HepG2 (cell line): ENCODE measurements around the gene SMIM13. TPM values are rescaled to one million over a fixed set of nuclear protein-coding genes. Genes with fewer than 3 reads are reported as not detected.

Source experiments
- AGO1 ChIP-seq: fragments of 200-400 bp; formaldehyde crosslinking; IDR thresholded peaks from 2 replicates; pipeline ENCODE4 v1.6.1; 2017; ENCODE audit warnings: mild to moderate bottlenecking, low read depth, low read length, moderate library complexity; ENCODE audit not compliant: poor library complexity, severe bottlenecking
- BRCA1 ChIP-seq: sonication (generic); formaldehyde crosslinking; IDR thresholded peaks from 2 replicates; pipeline ENCODE4 v1.4.0; 2020; ENCODE audit warnings: missing genetic modification reagents
- ETV5 ChIP-seq: IDR thresholded peaks from 2 replicates; pipeline ENCODE4 v1.6.1; 2018; ENCODE audit warnings: missing biosample characterization, missing genetic modification reagents, inconsistent platforms, borderline replicate concordance
- GATA4 ChIP-seq: sonication (generic); IDR thresholded peaks from 2 replicates; pipeline ENCODE4 v1.6.1; 2016; ENCODE audit warnings: antibody characterized with exemption, low read depth, borderline replicate concordance
- GLMP ChIP-seq: sonication (generic); formaldehyde crosslinking; IDR thresholded peaks from 2 replicates; pipeline ENCODE4 v1.9.0; 2021; ENCODE audit warnings: missing genetic modification reagents, mild to moderate bottlenecking, borderline replicate concordance
- HNRNPK ChIP-seq: fragments of 200-400 bp; formaldehyde crosslinking; IDR thresholded peaks from 2 replicates; pipeline ENCODE4 v1.6.1; 2018; ENCODE audit warnings: low read length, low read depth, moderate library complexity, mild to moderate bottlenecking; ENCODE audit not compliant: poor library complexity, severe bottlenecking
- HOXA3 ChIP-seq: sonication (generic); formaldehyde crosslinking; IDR thresholded peaks from 2 replicates; pipeline ENCODE4 v1.5.0; 2020; ENCODE audit warnings: missing genetic modification reagents
- IRX3 ChIP-seq: sonication (generic); formaldehyde crosslinking; IDR thresholded peaks from 2 replicates; pipeline ENCODE4 v1.8.1; 2023; ENCODE audit warnings: mild to moderate bottlenecking, low read depth, missing genetic modification reagents, borderline replicate concordance
- MYC ChIP-seq: sonication (generic); formaldehyde crosslinking; IDR thresholded peaks from 2 replicates; pipeline ENCODE4 v1.9.0; 2021; ENCODE audit warnings: missing genetic modification reagents, borderline replicate concordance
- TBL1XR1 ChIP-seq: fragments of 150-350 bp; IDR thresholded peaks from 2 replicates; pipeline ENCODE4 v1.6.1; 2014; ENCODE audit warnings: borderline replicate concordance, low read length; ENCODE audit not compliant: partially characterized antibody
- THAP7 ChIP-seq: sonication (generic); formaldehyde crosslinking; IDR thresholded peaks from 2 replicates; pipeline ENCODE4 v1.8.1; 2023; ENCODE audit warnings: mild to moderate bottlenecking, missing genetic modification reagents
- XRCC5 ChIP-seq: fragments of 200-400 bp; formaldehyde crosslinking; optimal IDR thresholded peaks from 2 replicates; pipeline ENCODE3; 2017; ENCODE audit warnings: mild to moderate bottlenecking, low read length
- ZBTB46 ChIP-seq: sonication (generic); formaldehyde crosslinking; IDR thresholded peaks from 2 replicates; pipeline ENCODE4 v1.4.0; 2020; ENCODE audit warnings: mild to moderate bottlenecking, missing genetic modification reagents, borderline replicate concordance
- ZNF335 ChIP-seq: sonication (generic); formaldehyde crosslinking; IDR thresholded peaks from 2 replicates; pipeline ENCODE4 v1.4.0; 2020; ENCODE audit warnings: missing genetic modification reagents
- ZNF589 ChIP-seq: sonication (generic); formaldehyde crosslinking; conservative IDR thresholded peaks from 2 replicates; pipeline ENCODE4 v1.8.0; 2022; ENCODE audit warnings: mild to moderate bottlenecking, moderate library complexity, missing genetic modification reagents
- ZNF607 ChIP-seq: sonication (generic); formaldehyde crosslinking; IDR thresholded peaks from 2 replicates; pipeline ENCODE4 v1.5.1; 2020; ENCODE audit warnings: missing genetic modification reagents, mild to moderate bottlenecking, borderline replicate concordance
- ZNF629 ChIP-seq: sonication (generic); formaldehyde crosslinking; conservative IDR thresholded peaks from 2 replicates; pipeline ENCODE4 v1.5.0; 2020; ENCODE audit warnings: missing genetic modification reagents
- ZNF703 ChIP-seq: sonication (generic); formaldehyde crosslinking; IDR thresholded peaks from 2 replicates; pipeline ENCODE4 v1.5.1; 2020; ENCODE audit warnings: missing genetic modification reagents, mild to moderate bottlenecking, moderate library complexity, borderline replicate concordance
- ZNF746 ChIP-seq: sonication (generic); formaldehyde crosslinking; IDR thresholded peaks from 2 replicates; pipeline ENCODE4 v1.8.0; 2022; ENCODE audit warnings: mild to moderate bottlenecking, missing genetic modification reagents
- ZZZ3 ChIP-seq: sonication (generic); formaldehyde crosslinking; IDR thresholded peaks from 2 replicates; pipeline ENCODE4 v1.4.0; 2020; ENCODE audit warnings: missing genetic modification reagents, mild to moderate bottlenecking, borderline replicate concordance
- polyA plus RNA-seq, 8 experiments: library from polyadenylated mRNA; depleted of rRNA in 3 of 8; stranded (reverse) in 7 of 8; unstranded in 1 of 8; fragments of >200 nt; fragmentation: Illumina TruSeq in 4 of 8; extraction: Trizol in 4 of 8; gene quantifications; 2 replicates each; pipeline versions ENCODE4 v1.2.1 to v1.2.3, GENCODE V29; 2011 to 2016; ENCODE audit warnings: low read depth in 4 of 8, missing spikeins in 1 of 8, mixed read lengths in 1 of 8; ENCODE audit not compliant: insufficient read depth in 1 of 8
- total RNA-seq, 5 experiments: library from RNA; depleted of rRNA; stranded (reverse); fragments of >200 nt; fragmentation: Illumina TruSeq; extraction: Trizol; gene quantifications; 2 replicates each; pipeline ENCODE4 v1.2.3, GENCODE V29; 2016; ENCODE audit warnings: low read depth in 1 of 5
- TF ChIP-seq, protein P1 (sequence below): sonication (generic); formaldehyde crosslinking; IDR thresholded peaks from 2 replicates; pipeline ENCODE4 v1.4.0; 2020; ENCODE audit warnings: missing genetic modification reagents, mild to moderate bottlenecking, borderline replicate concordance

Gene SMIM13
- total and polyA plus RNA-seq, 2 of the 13 experiments (the other 11 are each of a cell fraction or from before 2014, with no cell fraction given), result 2.7 to 10.2 TPM

DNA sequence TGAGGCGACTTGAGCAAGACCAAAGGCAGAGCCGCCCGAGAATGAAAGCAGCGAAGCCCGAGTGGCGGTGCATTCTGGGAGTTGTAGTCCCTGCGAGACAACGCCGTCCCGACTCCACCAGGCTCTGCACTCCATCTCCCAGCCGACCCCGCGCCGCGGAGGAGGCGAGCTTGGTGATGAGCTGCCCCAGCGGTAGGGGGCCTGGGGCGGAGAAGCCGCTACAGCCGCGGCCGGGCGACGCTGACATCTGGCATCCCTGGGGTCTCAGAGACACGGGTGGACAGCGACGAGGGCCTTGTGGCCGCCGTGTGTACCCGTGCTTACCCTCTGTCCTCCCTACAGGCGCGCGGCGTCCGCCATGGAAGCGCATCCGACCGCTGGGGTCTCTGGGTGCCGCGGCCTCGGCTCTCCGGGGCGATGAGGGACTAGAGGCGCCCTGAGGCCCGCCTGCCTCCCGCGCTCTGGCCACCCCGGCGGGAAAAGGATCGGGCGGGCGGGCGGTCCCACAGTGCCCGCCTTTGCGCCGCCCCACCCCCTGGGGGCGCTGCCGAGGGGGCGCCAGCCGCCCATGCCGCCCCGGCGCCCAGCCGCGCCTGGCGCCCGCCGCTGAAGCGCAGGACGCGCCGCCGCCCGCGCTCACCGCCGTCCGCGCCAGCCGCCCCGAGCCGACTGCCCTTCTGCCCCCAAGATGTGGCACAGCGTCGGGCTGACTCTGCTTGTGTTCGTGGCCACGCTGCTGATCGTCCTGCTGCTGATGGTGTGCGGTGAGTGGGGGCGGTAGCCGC, at the start of gene SMIM13 (continued):
- peak; percentile 86; the same call in 1 of the 2 replicates for TF ChIP-seq IRX3 (CRISPR knock-in tag)
- 0 out of 2 replicates have a peak, but pooled peaks have one; percentile 18 for TF ChIP-seq BRCA1 (CRISPR knock-in tag)
- peak; percentile 84 for TF ChIP-seq XRCC5
- TF ChIP-seq GATA4, result peak; percentile 62; the same call in 1 of the 2 replicates
- TF ChIP-seq TBL1XR1, result peak; percentile 60
- TF ChIP-seq ETV5 (CRISPR knock-in tag), result peak; percentile 48
- TF ChIP-seq GLMP (CRISPR knock-in tag), result no peak; the same call in 1 of the 2 replicates
- peak; percentile 90; the same call in 1 of the 2 replicates for TF ChIP-seq ZNF589 (CRISPR knock-in tag)
- peak; percentile 95 for TF ChIP-seq THAP7
- peak; percentile 98 for TF ChIP-seq ZNF335
- 0 out of 2 replicates have a peak, but pooled peaks have one; percentile 24 for TF ChIP-seq ZBTB46 (CRISPR knock-in tag)
- TF ChIP-seq ZNF629 (CRISPR knock-in tag), result 0 out of 2 replicates have a peak, but pooled peaks have one; percentile 6
- TF ChIP-seq HOXA3 (CRISPR knock-in tag), result peak; percentile 90
- TF ChIP-seq AGO1, result peak; percentile 83
- peak; percentile 52 for TF ChIP-seq HNRNPK
- TF ChIP-seq ZZZ3 (CRISPR knock-in tag), result peak; percentile 84; the same call in 1 of the 2 replicates
- TF ChIP-seq ZNF703, result no peak; the same call in none of the 2 replicates
- TF ChIP-seq ZNF607 (CRISPR knock-in tag), result 0 out of 2 replicates have a peak, but pooled peaks have one; percentile 78
- TF ChIP-seq, protein P1, sequence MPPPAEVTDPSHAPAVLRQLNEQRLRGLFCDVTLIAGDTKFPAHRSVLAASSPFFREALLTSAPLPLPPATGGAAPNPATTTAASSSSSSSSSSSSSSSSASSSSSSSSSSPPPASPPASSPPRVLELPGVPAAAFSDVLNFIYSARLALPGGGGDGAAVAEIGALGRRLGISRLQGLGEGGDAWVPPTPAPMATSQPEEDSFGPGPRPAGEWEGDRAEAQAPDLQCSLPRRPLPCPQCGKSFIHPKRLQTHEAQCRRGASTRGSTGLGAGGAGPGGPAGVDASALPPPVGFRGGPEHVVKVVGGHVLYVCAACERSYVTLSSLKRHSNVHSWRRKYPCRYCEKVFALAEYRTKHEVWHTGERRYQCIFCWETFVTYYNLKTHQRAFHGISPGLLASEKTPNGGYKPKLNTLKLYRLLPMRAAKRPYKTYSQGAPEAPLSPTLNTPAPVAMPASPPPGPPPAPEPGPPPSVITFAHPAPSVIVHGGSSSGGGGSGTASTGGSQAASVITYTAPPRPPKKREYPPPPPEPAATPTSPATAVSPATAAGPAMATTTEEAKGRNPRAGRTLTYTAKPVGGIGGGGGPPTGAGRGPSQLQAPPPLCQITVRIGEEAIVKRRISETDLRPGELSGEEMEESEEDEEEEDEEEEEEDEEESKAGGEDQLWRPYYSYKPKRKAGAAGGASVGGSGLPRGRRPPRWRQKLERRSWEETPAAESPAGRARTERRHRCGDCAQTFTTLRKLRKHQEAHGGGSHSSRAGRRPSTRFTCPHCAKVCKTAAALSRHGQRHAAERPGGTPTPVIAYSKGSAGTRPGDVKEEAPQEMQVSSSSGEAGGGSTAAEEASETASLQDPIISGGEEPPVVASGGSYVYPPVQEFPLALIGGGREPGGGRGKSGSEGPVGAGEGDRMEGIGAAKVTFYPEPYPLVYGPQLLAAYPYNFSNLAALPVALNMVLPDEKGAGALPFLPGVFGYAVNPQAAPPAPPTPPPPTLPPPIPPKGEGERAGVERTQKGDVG, result no peak; the same call in 1 of the 2 replicates
- TF ChIP-seq ZNF746 (CRISPR knock-in tag), result no peak; the same call in none of the 2 replicates
- peak; percentile 84 for TF ChIP-seq MYC (CRISPR knock-in tag)
